Lung (tissue), 12 donors: ENCODE data around the gene ZER1. TPM values are rescaled to one million over a fixed set of nuclear protein-coding genes. Genes with fewer than 3 reads are reported as not detected.
"Not testable (repeated sequence)": the region's sequence is repeated elsewhere in the genome, so short reads cannot be mapped to it uniquely, and the experiment has no call there.

ENCODE experiments used
- ATAC-seq: fragments of 200-7000 bp; cut with Tn5 transposase; one replicate; pipeline ENCODE4 v1.9.1; 2020; ENCODE audit warnings: moderate number of reproducible peaks; ENCODE audit not compliant: insufficient read depth, low FRiP score
- DNase-seq, 3 donors: peaks; one replicate each; pipeline ENCODE4 v3.0.0-alpha.2; 2013 to 2017
- H3K27ac ChIP-seq, 2 donors: one replicate each; pipeline ENCODE4 v1.5.1; 2013; ENCODE audit warnings: mild to moderate bottlenecking in 2 of 2, moderate library complexity in 2 of 2, control low read depth in 1 of 2, inconsistent platforms in 1 of 2, low read depth in 1 of 2, low read length in 1 of 2
- H3K27me3 ChIP-seq, 3 donors: one replicate each; pipeline ENCODE4 v1.5.1; 2013; ENCODE audit warnings: low read length in 2 of 3; ENCODE audit not compliant: control insufficient read depth in 3 of 3, insufficient read depth in 3 of 3
- H3K36me3 ChIP-seq, 4 donors: one replicate each; pipeline ENCODE4 v1.5.1; 2013; ENCODE audit warnings: low read length in 4 of 4, mild to moderate bottlenecking in 1 of 4, moderate library complexity in 1 of 4; ENCODE audit not compliant: control insufficient read depth in 4 of 4, insufficient read depth in 4 of 4
- H3K4me1 ChIP-seq, 5 donors: one replicate each; pipeline ENCODE4 v1.5.1; 2013; ENCODE audit warnings: low read length in 5 of 5, mild to moderate bottlenecking in 2 of 5, moderate library complexity in 1 of 5; ENCODE audit not compliant: control insufficient read depth in 5 of 5, insufficient read depth in 5 of 5
- H3K4me3 ChIP-seq: one replicate; pipeline ENCODE4 v1.5.1; 2013; ENCODE audit warnings: mild to moderate bottlenecking, control low read depth, moderate library complexity
- H3K9ac ChIP-seq, 2 donors: one replicate each; pipeline ENCODE4 v1.5.1; 2013; ENCODE audit warnings: low read length in 2 of 2, control low read depth in 1 of 2; ENCODE audit not compliant: insufficient read depth in 1 of 2
- H3K9me3 ChIP-seq, 4 donors: one replicate each; pipeline ENCODE4 v1.5.1; 2013; ENCODE audit warnings: low read length in 3 of 4, mild to moderate bottlenecking in 1 of 4, moderate library complexity in 1 of 4; ENCODE audit not compliant: control insufficient read depth in 4 of 4, insufficient read depth in 3 of 4
- CTCF ChIP-seq: IDR thresholded peaks from 2 replicates; pipeline ENCODE4 v1.5.1; 2012; ENCODE audit warnings: mild to moderate bottlenecking; ENCODE audit errors: control extremely low read depth, extremely low read depth
- WGBS, 2 donors: extraction: QIAGEN DNeasy Blood & Tissue Kit; methylation state at CpG; one replicate each; pipeline ENCODE4 v1.1.7; 2013; 5-methylcytosine and 5-hydroxymethylcytosine counted together
- polyA plus RNA-seq, 2 donors: library from polyadenylated mRNA; stranded (reverse); fragments of 200-250 nt; gene quantifications; one replicate each; pipeline ENCODE4 v1.2.1, GENCODE V29; 2013
- total RNA-seq, 2 donors: library from RNA; depleted of rRNA in 1 of 2; stranded (reverse); fragments of >200 nt in 1 of 2; gene quantifications; one replicate each; pipeline ENCODE4 v1.2.1, GENCODE V29; 2014 to 2021
- donor health status: control.
- donor health status: control.
- donor health status: Bipolar disorder and iron deficiency.
- donor health status: healthy.
- donor health status: DM: yes; HTN: yes; CAD: no.

ZER1 gene
- total and polyA plus RNA-seq, 4 donors = 17.6 to 39.0 (median 28.4) TPM

DNA sequence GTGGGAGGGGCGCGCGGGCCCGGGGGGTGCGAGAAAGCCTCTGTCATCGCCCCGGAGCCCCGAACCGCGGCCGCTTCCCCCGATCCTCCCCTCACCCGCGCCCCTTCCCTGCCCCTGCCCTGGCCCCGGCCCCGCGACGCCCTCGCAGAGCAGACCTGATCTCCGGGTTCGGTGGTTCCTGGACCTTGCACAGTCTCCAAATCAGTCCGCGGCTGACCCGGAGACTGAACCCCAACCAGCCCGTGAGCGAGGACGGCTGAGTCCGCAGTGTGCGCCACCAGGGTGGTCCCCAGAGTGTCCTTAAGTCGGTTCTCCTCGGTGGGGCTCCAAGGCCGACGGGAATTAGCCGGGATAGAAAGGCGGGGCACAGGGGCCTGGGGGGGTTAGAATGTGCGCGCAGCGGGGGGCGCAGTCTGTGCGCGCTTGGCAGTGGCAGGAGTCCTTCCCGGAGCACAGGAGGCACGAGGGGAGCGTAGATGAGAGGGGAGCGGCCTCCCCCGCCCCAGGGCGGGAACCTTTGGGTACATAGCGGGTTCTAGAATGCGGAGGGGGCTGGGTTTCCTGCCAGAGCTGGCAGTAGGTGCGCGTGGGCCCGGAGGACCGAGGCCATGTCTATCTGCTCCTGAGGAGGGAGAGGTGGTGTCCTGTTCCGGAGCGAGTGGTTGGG, 68.6 kb downstream of the ZER1 start:
- Histone ChIP-seq H3K27me3 (no peaks in the 10 kb centered on the region), H3K4me3 (peak overlapping the region; percentile 69), H3K9ac (no peak overlapping the region), H3K9me3 (no peaks in the 10 kb centered on the region), H3K27ac (peak overlapping the region; percentile 69 to 84), H3K36me3 (peaks cover 0 to 3% (median 0%) of the 10 kb centered on the region in 4 donors), H3K4me1 (peaks cover 0 to 5% (median 0%) of the 10 kb centered on the region in 5 donors)
- TF ChIP-seq CTCF = no peak
- peak; percentile 41 to 51 (median 49) for DNase-seq
- 5 to 6% methylated on average over 40 to 55 of the region's 55 CpGs for WGBS, 2 donors
- peak; percentile 21 for ATAC-seq

- Histone ChIP-seq H3K36me3 (peaks cover 0 to 3% (median 0%) of the 10 kb centered on the region in 4 donors), H3K4me1 (peaks cover 0 to 5% (median 0%) of the 10 kb centered on the region in 5 donors), H3K9ac (no peak within 1 kb of the TSS), H3K27me3 (no peaks in the 10 kb centered on the region), H3K4me3 (peak within 1 kb of the TSS; percentile 69), H3K27ac (peak within 1 kb of the TSS; percentile 69 to 84), H3K9me3 (no peaks in the 10 kb centered on the region)
- ATAC-seq (peak; percentile 88), DNase-seq (peak; percentile 88 to 91 (median 89))
- TF ChIP-seq CTCF = peak; percentile 49
- WGBS, 2 donors = 0 to 1% methylated on average over 62 to 65 of the region's 65 CpGs
These were observed 69.2 kb downstream of the ZER1 start, which contains the start of gene PKN3 for GRCh38 chr9:128702445-128702948. TSS of gene PKN3 (plus strand) at chr9:128702503. CDS start at chr9:128702916, 413 bp downstream.

DNA sequence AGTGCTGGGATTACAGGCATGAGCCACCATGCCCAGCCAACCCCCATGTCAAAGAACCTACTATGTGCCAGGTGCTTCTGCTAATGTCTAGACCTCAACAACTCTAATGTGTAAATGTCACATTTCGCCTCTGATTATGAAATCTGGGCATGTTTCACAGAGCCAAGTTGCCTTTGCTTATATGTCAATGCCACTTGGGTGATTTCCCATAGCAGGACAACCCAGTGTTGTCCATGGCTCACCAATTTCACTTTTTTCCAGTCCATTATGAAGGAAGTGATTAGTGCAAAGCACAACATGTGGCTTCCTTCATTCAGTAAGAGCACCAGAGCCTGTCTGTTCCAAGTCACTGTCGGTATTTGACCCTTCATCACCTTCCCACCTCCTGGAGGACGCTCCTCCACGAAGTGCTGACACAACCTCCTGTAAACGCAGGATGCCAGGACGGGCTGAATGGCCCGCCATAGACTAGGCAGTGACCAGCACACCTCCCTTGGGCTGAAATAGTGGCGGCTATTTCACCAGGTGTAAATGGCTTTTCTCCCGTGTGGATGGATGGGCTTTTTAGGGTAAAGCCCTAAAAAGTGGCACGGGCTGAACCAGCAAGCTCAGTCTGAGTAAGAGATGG, 70.4 kb downstream of the ZER1 start:
- H3K27ac ChIP-seq = no peak overlapping the region
- H3K4me3 ChIP-seq = no peak overlapping the region
- H3K36me3 ChIP-seq = peaks cover 0 to 2% (median under 1%) of the 10 kb centered on the region in 4 donors
- TF ChIP-seq CTCF = no peak
- no peaks in the 10 kb centered on the region for H3K27me3 ChIP-seq
- H3K9me3 ChIP-seq = no peaks in the 10 kb centered on the region
- ATAC-seq (no peak), DNase-seq (no peak)
- H3K9ac ChIP-seq = no peak overlapping the region
- H3K4me1 ChIP-seq = peaks cover 0 to 5% (median 0%) of the 10 kb centered on the region in 5 donors
- WGBS, 2 donors = 75 to 86% methylated on average over 10 of the region's 10 CpGs

- not testable (repeated sequence) for H3K4me3 ChIP-seq, DNase-seq, H3K27ac ChIP-seq, ATAC-seq, H3K9me3 ChIP-seq, H3K9ac ChIP-seq, H3K4me1 ChIP-seq, H3K27me3 ChIP-seq
- peaks cover 6 to 11% (median 7%) of the 10 kb centered on the region in 4 donors for H3K36me3 ChIP-seq
- WGBS, 2 donors = 95% methylated on average over 29 to 30 of the region's 30 CpGs
These were observed 72.5 kb downstream of the ZER1 start for GRCh38 chr9:128699096-128699795.
